HG03460 (cell line): Measurements from ENCODE around the gene MAGI2.
"Not testable (repeated sequence)": the region's sequence is repeated elsewhere in the genome, so short reads cannot be mapped to it uniquely, and the experiment has no call there.

ENCODE experiments used
- ATAC-seq: cut with Tn5 transposase; IDR thresholded peaks from one replicate; pipeline ENCODE4 v1.9.1; 2021; ENCODE audit not compliant: unreplicated experiment

The MAGI2 gene

GRCh38 chr7:79071187-79071586, 382.3 kb downstream of the MAGI2 start:
- not testable (repeated sequence) for ATAC-seq

GRCh38 chr7:79064187-79064823, 389.2 kb downstream of the MAGI2 start:
- ATAC-seq = no peak

- no peak for ATAC-seq
These were observed 390.3 kb downstream of the MAGI2 start for GRCh38 chr7:79063019-79063698.

- ATAC-seq = no peak
These were observed 393.0 kb downstream of the MAGI2 start for GRCh38 chr7:79060498-79060897.

- no peak for ATAC-seq
These were observed 397.6 kb downstream of the MAGI2 start for GRCh38 chr7:79055722-79056415.

- no peak for ATAC-seq
These were observed 401.6 kb downstream of the MAGI2 start for GRCh38 chr7:79051915-79052314.

GRCh38 chr7:79050603-79051002, 402.9 kb downstream of the MAGI2 start:
- no peak for ATAC-seq

GRCh38 chr7:79046061-79046460, 407.4 kb downstream of the MAGI2 start:
- ATAC-seq = no peak

GRCh38 chr7:79037001-79037400, 416.5 kb downstream of the MAGI2 start:
- ATAC-seq = no peak

- ATAC-seq = no peak
These were observed 417.1 kb downstream of the MAGI2 start for GRCh38 chr7:79036356-79036755.

GRCh38 chr7:79035858-79036257, 417.6 kb downstream of the MAGI2 start:
- no peak for ATAC-seq

GRCh38 chr7:79034730-79035129, 418.7 kb downstream of the MAGI2 start:
- no peak for ATAC-seq

GRCh38 chr7:79019711-79020110, 433.8 kb downstream of the MAGI2 start:
- not testable (repeated sequence) for ATAC-seq

- ATAC-seq = no peak
These were observed 441.5 kb downstream of the MAGI2 start for GRCh38 chr7:79011921-79012320.

- no peak for ATAC-seq
These were observed 443.8 kb downstream of the MAGI2 start for GRCh38 chr7:79009647-79010046.

GRCh38 chr7:79008786-79009185, 444.7 kb downstream of the MAGI2 start:
- no peak for ATAC-seq

- ATAC-seq = no peak
These were observed 457.5 kb downstream of the MAGI2 start for GRCh38 chr7:78996013-78996412.

- no peak for ATAC-seq
These were observed 460.1 kb downstream of the MAGI2 start for GRCh38 chr7:78993341-78993740.

- ATAC-seq = no peak
These were observed 468.0 kb downstream of the MAGI2 start for GRCh38 chr7:78985509-78985908.

GRCh38 chr7:78983483-78983882, 470.0 kb downstream of the MAGI2 start:
- no peak for ATAC-seq

- ATAC-seq = no peak
These were observed 483.0 kb downstream of the MAGI2 start for GRCh38 chr7:78970440-78970916.

- no peak for ATAC-seq
These were observed 484.5 kb downstream of the MAGI2 start for GRCh38 chr7:78968951-78969350.
